ENCODE results near the gene ZNF254.

ZNF254 gene

GRCh38 chr19:24060687-24061356 is 26.2 kb upstream of the ZNF254 start:
- no peak for DNase-seq (ENCODE audit: low read depth)
- TF ChIP-seq CTCF (IDR thresholded peaks at IDR 0.05; ENCODE audit: insufficient read depth, low read depth, low read length, missing control alignments) = no peak
- no peak overlapping the region for H3K4me3 ChIP-seq (ENCODE audit: low read depth, low read length)

- TF ChIP-seq CTCF (IDR thresholded peaks at IDR 0.05; ENCODE audit: insufficient read depth, low read depth, low read length, missing control alignments) = no peak
- no peak overlapping the region for H3K4me3 ChIP-seq (ENCODE audit: low read depth, low read length)
- DNase-seq (ENCODE audit: low read depth) = peak; percentile 6
These were observed 24.8 kb upstream of the ZNF254 start for GRCh38 chr19:24062190-24062589.

- no peak for DNase-seq (ENCODE audit: low read depth)
These were observed 23.7 kb upstream of the ZNF254 start for GRCh38 chr19:24063295-24063694.

DNA sequence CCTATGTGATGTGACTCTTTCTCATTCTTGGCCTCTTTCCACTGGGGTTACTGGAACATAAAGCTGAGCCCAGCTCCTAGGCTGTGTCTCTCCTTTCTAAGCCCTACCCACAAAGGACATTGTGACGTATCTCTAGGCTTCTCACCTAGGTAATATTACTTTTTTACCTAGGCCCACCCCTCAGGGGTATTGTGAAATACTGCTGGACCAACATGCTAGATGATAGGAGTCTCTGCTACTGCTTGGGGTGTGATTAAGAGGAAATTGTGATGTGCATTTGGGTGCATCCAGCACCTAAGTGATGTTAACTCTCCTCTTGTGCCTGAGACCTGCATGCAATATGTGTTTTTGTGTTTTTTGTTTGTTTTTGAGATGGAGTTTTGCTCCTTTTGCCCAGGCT is 22.8 kb upstream of the ZNF254 start:
- no peak for TF ChIP-seq CTCF (IDR thresholded peaks at IDR 0.05; ENCODE audit: insufficient read depth, low read depth, low read length, missing control alignments)
- no peak for DNase-seq (ENCODE audit: low read depth)

More at GRCh38 chr19:24063295-24063694, 23.7 kb upstream of the ZNF254 start:
- no peak overlapping the region for H3K4me3 ChIP-seq (ENCODE audit: low read depth, low read length)
- TF ChIP-seq CTCF (IDR thresholded peaks at IDR 0.05; ENCODE audit: insufficient read depth, low read depth, low read length, missing control alignments) = no peak

GRCh38 chr19:24065243-24065642 is 21.7 kb upstream of the ZNF254 start:
- DNase-seq (ENCODE audit: low read depth) = no peak
- H3K4me3 ChIP-seq (ENCODE audit: low read depth, low read length) = no peak overlapping the region
- TF ChIP-seq CTCF (IDR thresholded peaks at IDR 0.05; ENCODE audit: insufficient read depth, low read depth, low read length, missing control alignments) = no peak

More for the DNA sequence above, 22.8 kb upstream of the ZNF254 start:
- no peak overlapping the region for H3K4me3 ChIP-seq (ENCODE audit: low read depth, low read length)

- DNase-seq (ENCODE audit: low read depth) = no peak
- H3K4me3 ChIP-seq (ENCODE audit: low read depth, low read length) = no peak overlapping the region
- no peak for TF ChIP-seq CTCF (IDR thresholded peaks at IDR 0.05; ENCODE audit: insufficient read depth, low read depth, low read length, missing control alignments)
These were observed 21.0 kb upstream of the ZNF254 start for GRCh38 chr19:24065865-24066604.

All from GM12865 (cell line).